SK-N-SH (cell line): ENCODE measurements around the gene ABCA3. TPM values are rescaled to one million over a fixed set of nuclear protein-coding genes. Genes with fewer than 3 reads are reported as not detected.

Experiments
- CTCF ChIA-PET: fragments of 300-600, 350-600 bp; formaldehyde crosslinking; extraction: SDS; loops from one replicate; lab custom pipeline; 2021; lab: Yijun Ruan, JAX
- POLR2A ChIA-PET: fragments of 350-600 bp; sonication (Branson Sonifier 250); formaldehyde crosslinking; extraction: SDS; loops from one replicate; lab custom pipeline; 2020; ENCODE audit warnings: antibody characterized with exemption, inconsistent platforms; lab: Yijun Ruan, JAX
- DNase-seq: peaks from one replicate; pipeline ENCODE4 v3.0.0; 2012
- H2AFZ ChIP-seq: fragments of 200-600 bp; sonication (generic); 2 replicates; pipeline ENCODE4 v1.8.1; 2016; ENCODE audit warnings: antibody characterized with exemption, mild to moderate bottlenecking, low read depth
- H3F3A ChIP-seq: fragments of 200-600 bp; sonication (generic); replicated peaks from 2 replicates; pipeline ENCODE3; 2016; ENCODE audit warnings: antibody characterized with exemption, mild to moderate bottlenecking; ENCODE audit not compliant: insufficient read depth
- H3K27ac ChIP-seq, 2 experiments: fragments of 200-500 bp in 1 of 2; fragments of 200-600 bp in 1 of 2; sonication (Bioruptor generic) in 1 of 2; sonication (generic), shearing (Covaris generic) in 1 of 2; 2 replicates each; pipeline versions ENCODE4 v1.5.1 to v1.6.1; 2014 to 2016; ENCODE audit warnings: low read depth in 2 of 2, inconsistent platforms in 1 of 2, low read length in 1 of 2, mild to moderate bottlenecking in 1 of 2, mixed read lengths in 1 of 2
- H3K27me3 ChIP-seq: fragments of 200-600 bp; sonication (generic), shearing (Covaris generic); 2 replicates; pipeline ENCODE4 v1.6.1; 2016; ENCODE audit warnings: mixed run types; ENCODE audit not compliant: insufficient read depth
- H3K36me3 ChIP-seq, 2 experiments: fragments of 200-500 bp in 1 of 2; fragments of 200-600 bp in 1 of 2; sonication (Bioruptor generic) in 1 of 2; sonication (generic) in 1 of 2; replicated peaks in 1 of 2; 2 replicates each; pipeline versions ENCODE3 to v1.5.1; 2014 to 2016; ENCODE audit warnings: low read length in 1 of 2, mild to moderate bottlenecking in 1 of 2; ENCODE audit not compliant: insufficient read depth in 2 of 2, control insufficient read depth in 1 of 2
- H3K4me1 ChIP-seq, 2 experiments: fragments of 200-500 bp in 1 of 2; fragments of 200-600 bp in 1 of 2; sonication (Bioruptor generic) in 1 of 2; sonication (generic), shearing (Covaris generic) in 1 of 2; 2 replicates each; pipeline versions ENCODE4 v1.5.1 to v1.6.1; 2014 to 2016; ENCODE audit warnings: low read depth in 1 of 2, low read length in 1 of 2, mixed run types in 1 of 2; ENCODE audit not compliant: insufficient read depth in 2 of 2, control insufficient read depth in 1 of 2
- H3K4me2 ChIP-seq: fragments of 200-600 bp; sonication (generic), shearing (Covaris generic); 2 replicates; pipeline ENCODE4 v1.6.1; 2017; ENCODE audit warnings: mixed run types
- H3K4me3 ChIP-seq, 2 experiments: fragments of 200-500 bp in 1 of 2; fragments of 200-600 bp in 1 of 2; sonication (Bioruptor generic) in 1 of 2; sonication (generic), shearing (Covaris generic) in 1 of 2; 2 replicates each; pipeline versions ENCODE4 v1.5.1 to v1.8.1; 2014 to 2016; ENCODE audit warnings: low read depth in 2 of 2, inconsistent platforms in 1 of 2, low read length in 1 of 2, mild to moderate bottlenecking in 1 of 2, mixed read lengths in 1 of 2, moderate library complexity in 1 of 2
- H3K79me2 ChIP-seq: fragments of 200-600 bp; sonication (generic); 2 replicates; pipeline ENCODE4 v1.8.1; 2017; ENCODE audit warnings: mild to moderate bottlenecking; ENCODE audit not compliant: insufficient read depth
- H3K9ac ChIP-seq: fragments of 200-600 bp; sonication (generic); 2 replicates; pipeline ENCODE4 v1.6.1; 2017; ENCODE audit warnings: mixed run types
- H3K9me2 ChIP-seq: fragments of 200-600 bp; sonication (generic); 2 replicates; pipeline ENCODE4 v1.6.1; 2017; ENCODE audit warnings: mixed run types
- H3K9me3 ChIP-seq: fragments of 200-600 bp; sonication (generic); 2 replicates; pipeline ENCODE4 v1.6.1; 2017; ENCODE audit warnings: mixed run types, mild to moderate bottlenecking, moderate library complexity
- H4K20me1 ChIP-seq: fragments of 200-600 bp; sonication (generic); 2 replicates; pipeline ENCODE4 v1.6.1; 2017; ENCODE audit warnings: mild to moderate bottlenecking, mixed run types; ENCODE audit not compliant: insufficient read depth
- EZH2phosphoT487 ChIP-seq: fragments of 200-600 bp; sonication (generic); IDR thresholded peaks from 2 replicates; pipeline ENCODE4 v1.6.1; 2017; ENCODE audit warnings: low read depth, mixed run types, mild to moderate bottlenecking, antibody characterized with exemption, moderate library complexity, borderline replicate concordance
- FOSL2 ChIP-seq: IDR thresholded peaks from 2 replicates; pipeline ENCODE4 v1.4.0; 2012; ENCODE audit warnings: low read depth, mild to moderate bottlenecking, moderate library complexity, borderline replicate concordance
- GABPA ChIP-seq: IDR thresholded peaks from 2 replicates; pipeline ENCODE4 v1.4.0; 2012; ENCODE audit warnings: low read depth, mild to moderate bottlenecking
- JUND ChIP-seq: IDR thresholded peaks from 2 replicates; pipeline ENCODE4 v1.4.0; 2012
- POLR2AphosphoS5 ChIP-seq: IDR thresholded peaks from 2 replicates; pipeline ENCODE4 v1.6.1; 2012; ENCODE audit warnings: low read depth, low read length
- RXRA ChIP-seq: IDR thresholded peaks from 2 replicates; pipeline ENCODE4 v1.4.0; 2012; ENCODE audit warnings: low read depth, mild to moderate bottlenecking, borderline replicate concordance
- WGBS: methylation state at CpG from one replicate; pipeline ENCODE4 v1.1.6; 2017; ENCODE audit warnings: low lambda C conversion rate; 5-methylcytosine and 5-hydroxymethylcytosine counted together
- polyA plus RNA-seq, 3 experiments: library from polyadenylated mRNA; depleted of rRNA; stranded (reverse); fragments of >200 nt; gene quantifications; 2 replicates each; pipeline ENCODE4 v1.2.3, GENCODE V29; 2012

ABCA3 gene
- polyA plus RNA-seq, 1 of the 3 experiments (the other 2 are of a cell fraction) = 9.9 TPM

DNA sequence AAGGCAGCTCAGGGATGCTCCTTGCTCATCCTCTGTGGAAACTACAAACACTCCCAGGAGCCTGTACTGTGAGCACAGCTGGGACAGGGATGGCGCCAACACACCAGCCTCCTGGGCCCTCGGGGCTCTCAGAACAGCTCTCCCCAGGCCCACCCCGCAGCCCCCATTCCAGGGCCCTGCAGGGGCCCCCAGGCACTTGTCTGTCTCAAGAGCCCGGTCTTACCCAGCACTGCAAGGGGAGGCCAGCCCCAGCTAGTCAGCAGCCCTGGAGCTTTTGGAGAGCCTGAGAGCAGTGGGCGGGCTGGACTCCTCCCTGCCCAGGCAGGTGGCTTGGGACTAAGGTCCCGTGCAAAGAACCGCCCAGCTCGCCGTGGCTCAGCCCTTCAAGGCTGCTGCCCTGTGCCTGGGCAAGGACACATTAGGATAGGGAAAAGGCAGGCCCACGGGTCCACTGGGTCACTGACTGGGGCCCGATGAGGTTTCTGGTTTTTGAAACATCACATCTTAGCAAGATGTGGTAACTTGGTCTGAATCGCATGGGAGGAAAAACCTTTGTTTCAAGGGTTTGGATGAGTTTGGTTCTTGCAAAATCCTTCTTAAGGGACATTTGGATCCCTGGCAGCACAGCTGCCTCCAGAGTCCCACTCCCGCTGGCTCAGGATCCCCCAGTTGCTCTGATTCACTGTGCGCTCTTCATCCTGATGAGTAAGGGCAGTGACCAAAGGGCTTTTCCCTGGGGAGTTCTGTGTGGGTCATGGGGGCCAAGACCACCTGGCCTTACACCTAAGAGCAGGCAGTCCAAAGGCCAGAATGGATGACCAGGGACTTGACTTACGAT lies 101.5 kb downstream of the ABCA3 start:
- H3F3A ChIP-seq = peaks cover 10% of the 10 kb centered on the region
- POLR2A ChIA-PET = interaction anchor here (1.0 to 1.9 kb wide), 2 partner anchors 8 to 12 kb away, joined by 3 to 5 read pairs; partner anchors contain the start of gene ECI1

DNA sequence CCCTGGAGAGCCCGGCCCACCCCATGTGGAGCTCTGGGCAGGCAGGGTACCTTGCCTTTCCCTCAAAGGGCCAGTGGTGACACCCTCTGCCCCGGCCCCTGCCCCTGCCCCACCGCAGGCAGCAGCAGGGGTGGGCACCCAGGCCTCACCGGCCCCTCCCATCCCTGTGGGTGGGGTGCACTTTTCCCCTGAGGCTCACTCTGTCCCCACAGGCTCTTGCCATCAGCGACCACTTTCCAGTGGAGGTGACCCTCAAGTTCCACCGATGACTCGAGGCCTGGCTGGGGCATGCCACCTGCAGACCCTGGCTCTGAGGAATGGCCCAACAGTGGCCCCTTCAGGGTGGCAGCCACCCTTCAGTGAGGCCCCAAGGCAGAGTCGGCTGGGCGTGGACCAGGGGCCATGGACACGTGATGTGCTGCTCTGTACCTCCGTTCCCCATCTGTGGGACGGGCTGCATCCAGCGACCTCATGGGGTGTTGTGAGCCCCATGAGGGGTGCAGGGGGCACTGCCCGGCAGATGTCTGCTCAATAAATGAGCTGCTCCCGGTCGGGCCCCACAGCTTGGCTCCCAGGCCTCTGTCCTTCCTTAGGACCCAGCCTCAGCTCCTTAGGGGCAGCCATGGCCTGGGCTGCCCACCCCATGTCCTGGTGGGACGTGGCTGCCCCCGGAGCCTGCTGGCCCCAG lies 102.2 kb downstream of the ABCA3 start:
- 88% methylated on average over 5 of the region's 18 CpGs for WGBS
- no peaks in the 10 kb centered on the region for H3K9me2 ChIP-seq
- H3K27ac ChIP-seq = no peak overlapping the region
- no peak overlapping the region for H2AFZ ChIP-seq
- peaks cover 8 to 38% of the 10 kb centered on the region in 2 experiments for H3K36me3 ChIP-seq
- TF ChIP-seq FOSL2 (no peak), POLR2AphosphoS5 (peak; percentile 5; the same call in 1 of the 2 replicates)
- TF ChIP-seq, all 33 proteins: peak for 1
- peak; percentile 42 for DNase-seq
- Histone ChIP-seq H3K27me3 (no peaks in the 10 kb centered on the region), H3K9ac (no peak overlapping the region), H3K4me3 (no peak overlapping the region), H3K9me3 (no peaks in the 10 kb centered on the region), H4K20me1 (no peaks in the 10 kb centered on the region), H3F3A (peaks cover 10% of the 10 kb centered on the region), H3K4me1 (peaks cover 0 to 3% of the 10 kb centered on the region in 2 experiments; a peak in 1 of 4 replicates), H3K4me2 (no peak overlapping the region), H3K79me2 (no peaks in the 10 kb centered on the region)
- ChIA-PET POLR2A (interaction anchor here (1.0 to 1.9 kb wide), 2 partner anchors 8 to 13 kb away, joined by 3 to 5 read pairs; partner anchors contain the start of gene ECI1), CTCF (interaction anchor here (0.9 to 1.2 kb wide), 2 partner anchors 13 to 235 kb away, joined by 5 read pairs; partner anchors contain the start of gene ECI1)

More for the DNA sequence above, 101.5 kb downstream of the ABCA3 start:
- Histone ChIP-seq H3K9me3 (no peaks in the 10 kb centered on the region), H3K79me2 (no peaks in the 10 kb centered on the region), H2AFZ (no peak overlapping the region), H3K9ac (no peak overlapping the region), H3K27ac (no peak overlapping the region), H3K4me1 (peaks cover 0 to 3% of the 10 kb centered on the region in 2 experiments; a peak in 1 of 4 replicates), H4K20me1 (no peaks in the 10 kb centered on the region), H3K4me2 (no peak overlapping the region), H3K9me2 (no peaks in the 10 kb centered on the region), H3K36me3 (peaks cover 8 to 32% of the 10 kb centered on the region in 2 experiments), H3K27me3 (no peaks in the 10 kb centered on the region), H3K4me3 (no peak overlapping the region)
- no peak for TF ChIP-seq EZH2phosphoT487
- TF ChIP-seq POLR2AphosphoS5 = 0 out of 2 replicates have a peak, but pooled peaks have one; percentile 3
- no peak for TF ChIP-seq RXRA
- no peak for TF ChIP-seq GABPA
- peak; percentile 7; the same call in 1 of the 2 replicates for TF ChIP-seq JUND
- WGBS = 89% methylated on average over 7 of the region's 15 CpGs
- DNase-seq = peak; percentile 37
- CTCF ChIA-PET = interaction anchor here (0.9 to 1.2 kb wide), 2 partner anchors 13 to 236 kb away, joined by 5 read pairs; partner anchors contain the start of gene ECI1

GRCh38 chr16:2237493-2238149 lies 102.9 kb downstream of the ABCA3 start:
- H3K36me3 ChIP-seq = peaks cover 5 to 39% of the 10 kb centered on the region in 2 experiments
- CTCF ChIA-PET = no interaction called here
- POLR2A ChIA-PET = interaction anchor here (1.9 kb wide), 1 partner anchor 14 kb away, joined by 5 read pairs; the partner anchor contains the start of gene ECI1

More at GRCh38 chr16:2237493-2238149, 102.9 kb downstream of the ABCA3 start:
- no peaks in the 10 kb centered on the region for H3K9me3 ChIP-seq
- no peaks in the 10 kb centered on the region for H3K9me2 ChIP-seq
- no peaks in the 10 kb centered on the region for H3K27me3 ChIP-seq
- peak; percentile 38 for DNase-seq
- H4K20me1 ChIP-seq = no peaks in the 10 kb centered on the region
- H2AFZ ChIP-seq = no peak overlapping the region
- peaks cover 10% of the 10 kb centered on the region for H3F3A ChIP-seq
- H3K4me3 ChIP-seq = no peak overlapping the region
- H3K4me1 ChIP-seq = peaks cover 0 to 3% of the 10 kb centered on the region in 2 experiments; a peak in 1 of 4 replicates
- no peak overlapping the region for H3K9ac ChIP-seq
- 93% methylated on average over 39 of the region's 65 CpGs for WGBS
- H3K79me2 ChIP-seq = no peaks in the 10 kb centered on the region
- no peak for TF ChIP-seq FOSL2
- no peak overlapping the region for H3K4me2 ChIP-seq
- no peak overlapping the region for H3K27ac ChIP-seq
